ENCODE measurements around the gene CEP85L.

CEP85L gene

GRCh38 chr6:118674772-118675171, 23.4 kb upstream of the CEP85L start:
- no peak for TF ChIP-seq EZH2phosphoT487 (conservative IDR thresholded peaks at IDR 0.05; ENCODE audit: low read length)
- TF ChIP-seq, protein P1, sequence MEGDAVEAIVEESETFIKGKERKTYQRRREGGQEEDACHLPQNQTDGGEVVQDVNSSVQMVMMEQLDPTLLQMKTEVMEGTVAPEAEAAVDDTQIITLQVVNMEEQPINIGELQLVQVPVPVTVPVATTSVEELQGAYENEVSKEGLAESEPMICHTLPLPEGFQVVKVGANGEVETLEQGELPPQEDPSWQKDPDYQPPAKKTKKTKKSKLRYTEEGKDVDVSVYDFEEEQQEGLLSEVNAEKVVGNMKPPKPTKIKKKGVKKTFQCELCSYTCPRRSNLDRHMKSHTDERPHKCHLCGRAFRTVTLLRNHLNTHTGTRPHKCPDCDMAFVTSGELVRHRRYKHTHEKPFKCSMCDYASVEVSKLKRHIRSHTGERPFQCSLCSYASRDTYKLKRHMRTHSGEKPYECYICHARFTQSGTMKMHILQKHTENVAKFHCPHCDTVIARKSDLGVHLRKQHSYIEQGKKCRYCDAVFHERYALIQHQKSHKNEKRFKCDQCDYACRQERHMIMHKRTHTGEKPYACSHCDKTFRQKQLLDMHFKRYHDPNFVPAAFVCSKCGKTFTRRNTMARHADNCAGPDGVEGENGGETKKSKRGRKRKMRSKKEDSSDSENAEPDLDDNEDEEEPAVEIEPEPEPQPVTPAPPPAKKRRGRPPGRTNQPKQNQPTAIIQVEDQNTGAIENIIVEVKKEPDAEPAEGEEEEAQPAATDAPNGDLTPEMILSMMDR (IDR thresholded peaks at IDR 0.05; ENCODE audit: insufficient read depth, low read length, poor library complexity, severe bottlenecking) = no peak
- Histone ChIP-seq H3K27me3 (ENCODE audit: low read length) (no peaks in the 10 kb centered on the region), H4K20me1 (ENCODE audit: low read depth, low read length) (no peaks in the 10 kb centered on the region), H3K36me3 (ENCODE audit: low read length) (no peaks in the 10 kb centered on the region), H3K4me2 (ENCODE audit: low read depth, low read length, poor library complexity, severe bottlenecking) (no peak overlapping the region), H3K9me2 (replicated peaks; ENCODE audit: insufficient read depth, low read length) (no peaks in the 10 kb centered on the region), H3F3A (ENCODE audit: insufficient read depth) (no peaks in the 10 kb centered on the region), H3K9me3 (ENCODE audit: insufficient read depth, low read length) (no peaks in the 10 kb centered on the region), H3K9ac (ENCODE audit: low read length) (no peak overlapping the region), H3K27ac (ENCODE audit: low read depth, low read length) (no peak overlapping the region), H3K4me3 (ENCODE audit: insufficient read depth, low read length, poor library complexity, severe bottlenecking) (no peak overlapping the region), H2AFZ (ENCODE audit: low read depth, low read length, severe bottlenecking) (no peak overlapping the region), H3K79me2 (ENCODE audit: insufficient read depth, low read length) (no peaks in the 10 kb centered on the region)

GRCh38 chr6:118672678-118673077, 21.3 kb upstream of the CEP85L start:
- H3K9ac ChIP-seq (ENCODE audit: low read length) = no peak overlapping the region
- no peaks in the 10 kb centered on the region for H3K36me3 ChIP-seq (ENCODE audit: low read length)
- H3K4me3 ChIP-seq (ENCODE audit: insufficient read depth, low read length, poor library complexity, severe bottlenecking) = no peak overlapping the region
- H3K4me2 ChIP-seq (ENCODE audit: low read depth, low read length, poor library complexity, severe bottlenecking) = no peak overlapping the region
- no peaks in the 10 kb centered on the region for H3K9me3 ChIP-seq (ENCODE audit: insufficient read depth, low read length)
- TF ChIP-seq, protein P1 (IDR thresholded peaks at IDR 0.05; ENCODE audit: insufficient read depth, low read length, poor library complexity, severe bottlenecking) = no peak
- no peak for TF ChIP-seq EZH2phosphoT487 (conservative IDR thresholded peaks at IDR 0.05; ENCODE audit: low read length)
- H3K27me3 ChIP-seq (ENCODE audit: low read length) = no peaks in the 10 kb centered on the region
- H4K20me1 ChIP-seq (ENCODE audit: low read depth, low read length) = no peaks in the 10 kb centered on the region
- H3K79me2 ChIP-seq (ENCODE audit: insufficient read depth, low read length) = no peaks in the 10 kb centered on the region
- H3K27ac ChIP-seq (ENCODE audit: low read depth, low read length) = no peak overlapping the region
- no peaks in the 10 kb centered on the region for H3F3A ChIP-seq (ENCODE audit: insufficient read depth)
- no peak overlapping the region for H2AFZ ChIP-seq (ENCODE audit: low read depth, low read length, severe bottlenecking)
- no peaks in the 10 kb centered on the region for H3K9me2 ChIP-seq (replicated peaks; ENCODE audit: insufficient read depth, low read length)

- Histone ChIP-seq H3K4me3 (ENCODE audit: insufficient read depth, low read length, poor library complexity, severe bottlenecking) (no peak overlapping the region), H3K27me3 (ENCODE audit: low read length) (no peaks in the 10 kb centered on the region), H3K4me2 (ENCODE audit: low read depth, low read length, poor library complexity, severe bottlenecking) (no peak overlapping the region), H3K9ac (ENCODE audit: low read length) (no peak overlapping the region), H4K20me1 (ENCODE audit: low read depth, low read length) (0 out of 2 replicates have a peak, but pooled peaks cover 5% of the 10 kb centered on the region), H3K27ac (ENCODE audit: low read depth, low read length) (no peak overlapping the region), H3K9me3 (ENCODE audit: insufficient read depth, low read length) (no peaks in the 10 kb centered on the region), H3K9me2 (replicated peaks; ENCODE audit: insufficient read depth, low read length) (no peaks in the 10 kb centered on the region), H3F3A (ENCODE audit: insufficient read depth) (no peaks in the 10 kb centered on the region), H3K36me3 (ENCODE audit: low read length) (no peaks in the 10 kb centered on the region), H2AFZ (ENCODE audit: low read depth, low read length, severe bottlenecking) (no peak overlapping the region), H3K79me2 (ENCODE audit: insufficient read depth, low read length) (no peaks in the 10 kb centered on the region)
- no peak for TF ChIP-seq EZH2phosphoT487 (conservative IDR thresholded peaks at IDR 0.05; ENCODE audit: low read length)
- TF ChIP-seq, protein P1 (IDR thresholded peaks at IDR 0.05; ENCODE audit: insufficient read depth, low read length, poor library complexity, severe bottlenecking) = no peak
These were observed 18.2 kb upstream of the CEP85L start for GRCh38 chr6:118669561-118669960.
